T-helper 1 cell treated with Interleukin-12 subunit alpha and Interleukin-12 subunit beta and Interleukin-4 antibody, amounts not matched to agents 30 μg/mL and 1 μg/mL, for 36 hours (primary cell): ENCODE data around the gene CDON.
A peak's percentile ranks its signal among the peaks of the same experiment; 100 is the strongest.

ENCODE experiments used
- H3K27ac Mint-ChIP-seq: one replicate; pipeline ENCODE4 v1.8.0; 2021; ENCODE audit warnings: mild to moderate bottlenecking, mixed read lengths
- H3K27me3 Mint-ChIP-seq: one replicate; pipeline ENCODE4 v1.8.0; 2021; ENCODE audit warnings: low read depth, mixed read lengths
- H3K36me3 Mint-ChIP-seq: one replicate; pipeline ENCODE4 v1.8.0; 2021; ENCODE audit warnings: low read depth, mixed read lengths
- H3K4me1 Mint-ChIP-seq: one replicate; pipeline ENCODE4 v1.8.0; 2021; ENCODE audit warnings: low read depth, mixed read lengths
- H3K4me3 Mint-ChIP-seq: one replicate; pipeline ENCODE4 v1.8.0; 2021; ENCODE audit warnings: mild to moderate bottlenecking, moderate library complexity, mixed read lengths
- H3K9me3 Mint-ChIP-seq: one replicate; pipeline ENCODE4 v1.8.0; 2021; ENCODE audit warnings: mixed read lengths

The CDON gene, protein sequence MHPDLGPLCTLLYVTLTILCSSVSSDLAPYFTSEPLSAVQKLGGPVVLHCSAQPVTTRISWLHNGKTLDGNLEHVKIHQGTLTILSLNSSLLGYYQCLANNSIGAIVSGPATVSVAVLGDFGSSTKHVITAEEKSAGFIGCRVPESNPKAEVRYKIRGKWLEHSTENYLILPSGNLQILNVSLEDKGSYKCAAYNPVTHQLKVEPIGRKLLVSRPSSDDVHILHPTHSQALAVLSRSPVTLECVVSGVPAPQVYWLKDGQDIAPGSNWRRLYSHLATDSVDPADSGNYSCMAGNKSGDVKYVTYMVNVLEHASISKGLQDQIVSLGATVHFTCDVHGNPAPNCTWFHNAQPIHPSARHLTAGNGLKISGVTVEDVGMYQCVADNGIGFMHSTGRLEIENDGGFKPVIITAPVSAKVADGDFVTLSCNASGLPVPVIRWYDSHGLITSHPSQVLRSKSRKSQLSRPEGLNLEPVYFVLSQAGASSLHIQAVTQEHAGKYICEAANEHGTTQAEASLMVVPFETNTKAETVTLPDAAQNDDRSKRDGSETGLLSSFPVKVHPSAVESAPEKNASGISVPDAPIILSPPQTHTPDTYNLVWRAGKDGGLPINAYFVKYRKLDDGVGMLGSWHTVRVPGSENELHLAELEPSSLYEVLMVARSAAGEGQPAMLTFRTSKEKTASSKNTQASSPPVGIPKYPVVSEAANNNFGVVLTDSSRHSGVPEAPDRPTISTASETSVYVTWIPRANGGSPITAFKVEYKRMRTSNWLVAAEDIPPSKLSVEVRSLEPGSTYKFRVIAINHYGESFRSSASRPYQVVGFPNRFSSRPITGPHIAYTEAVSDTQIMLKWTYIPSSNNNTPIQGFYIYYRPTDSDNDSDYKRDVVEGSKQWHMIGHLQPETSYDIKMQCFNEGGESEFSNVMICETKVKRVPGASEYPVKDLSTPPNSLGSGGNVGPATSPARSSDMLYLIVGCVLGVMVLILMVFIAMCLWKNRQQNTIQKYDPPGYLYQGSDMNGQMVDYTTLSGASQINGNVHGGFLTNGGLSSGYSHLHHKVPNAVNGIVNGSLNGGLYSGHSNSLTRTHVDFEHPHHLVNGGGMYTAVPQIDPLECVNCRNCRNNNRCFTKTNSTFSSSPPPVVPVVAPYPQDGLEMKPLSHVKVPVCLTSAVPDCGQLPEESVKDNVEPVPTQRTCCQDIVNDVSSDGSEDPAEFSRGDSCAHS (N-terminal part only)

GRCh38 chr11:126062679-126063506, at the start of gene CDON:
TSS of gene CDON (minus strand) at chr11:126062866. CDS start at chr11:126023476, 39,390 bp downstream.
- peak within 1 kb of the TSS; percentile 86 for H3K4me3 Mint-ChIP-seq
- H3K27ac Mint-ChIP-seq = peak within 1 kb of the TSS; percentile 96
- no peaks in the 10 kb centered on the region for H3K9me3 Mint-ChIP-seq
- no peaks in the 10 kb centered on the region for H3K36me3 Mint-ChIP-seq
- peaks cover 6% of the 10 kb centered on the region for H3K4me1 Mint-ChIP-seq
- peaks cover 47% of the 10 kb centered on the region for H3K27me3 Mint-ChIP-seq

GRCh38 chr11:126111458-126112116, 48.9 kb upstream of the CDON start:
- no peak overlapping the region for H3K4me3 Mint-ChIP-seq
- H3K9me3 Mint-ChIP-seq = no peaks in the 10 kb centered on the region
- H3K4me1 Mint-ChIP-seq = no peaks in the 10 kb centered on the region
- no peaks in the 10 kb centered on the region for H3K36me3 Mint-ChIP-seq
- no peaks in the 10 kb centered on the region for H3K27me3 Mint-ChIP-seq
- H3K27ac Mint-ChIP-seq = no peak overlapping the region

GRCh38 chr11:126109941-126110731, 47.5 kb upstream of the CDON start:
- H3K27me3 Mint-ChIP-seq = no peaks in the 10 kb centered on the region

GRCh38 chr11:126106594-126107328, 44.1 kb upstream of the CDON start:
- no peak overlapping the region for H3K4me3 Mint-ChIP-seq
- H3K9me3 Mint-ChIP-seq = no peaks in the 10 kb centered on the region
- H3K27me3 Mint-ChIP-seq = no peaks in the 10 kb centered on the region
- no peaks in the 10 kb centered on the region for H3K4me1 Mint-ChIP-seq
- no peaks in the 10 kb centered on the region for H3K36me3 Mint-ChIP-seq
- no peak overlapping the region for H3K27ac Mint-ChIP-seq

More at GRCh38 chr11:126109941-126110731, 47.5 kb upstream of the CDON start:
- no peak overlapping the region for H3K27ac Mint-ChIP-seq
- H3K4me1 Mint-ChIP-seq = no peaks in the 10 kb centered on the region
- H3K9me3 Mint-ChIP-seq = no peaks in the 10 kb centered on the region
- no peak overlapping the region for H3K4me3 Mint-ChIP-seq
- H3K36me3 Mint-ChIP-seq = no peaks in the 10 kb centered on the region

DNA sequence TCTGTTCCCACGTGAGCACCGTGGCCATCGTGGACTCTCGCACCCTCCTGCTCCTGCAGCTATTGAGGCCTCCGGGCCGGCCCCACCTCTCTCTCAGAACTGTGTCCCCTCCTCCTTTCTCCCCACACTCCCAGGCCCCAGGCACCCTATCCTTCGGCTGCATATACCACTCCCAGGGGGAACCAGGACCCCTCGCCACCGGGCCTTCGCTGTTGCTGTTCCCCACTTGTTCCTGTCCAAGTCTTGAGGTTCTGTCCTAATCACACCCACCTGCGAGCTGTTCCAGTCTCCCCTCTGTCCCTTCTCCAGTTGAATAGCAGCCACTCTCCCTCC, 43.0 kb upstream of the CDON start:
- no peak overlapping the region for H3K4me3 Mint-ChIP-seq
- H3K36me3 Mint-ChIP-seq = no peaks in the 10 kb centered on the region
- H3K27me3 Mint-ChIP-seq = no peaks in the 10 kb centered on the region
- H3K4me1 Mint-ChIP-seq = no peaks in the 10 kb centered on the region
- no peaks in the 10 kb centered on the region for H3K9me3 Mint-ChIP-seq
- no peak overlapping the region for H3K27ac Mint-ChIP-seq

GRCh38 chr11:126105022-126105747, 42.5 kb upstream of the CDON start:
- Mint-ChIP-seq H3K36me3 (no peaks in the 10 kb centered on the region), H3K27ac (no peak overlapping the region), H3K27me3 (no peaks in the 10 kb centered on the region), H3K4me1 (no peaks in the 10 kb centered on the region), H3K9me3 (no peaks in the 10 kb centered on the region), H3K4me3 (no peak overlapping the region)

DNA sequence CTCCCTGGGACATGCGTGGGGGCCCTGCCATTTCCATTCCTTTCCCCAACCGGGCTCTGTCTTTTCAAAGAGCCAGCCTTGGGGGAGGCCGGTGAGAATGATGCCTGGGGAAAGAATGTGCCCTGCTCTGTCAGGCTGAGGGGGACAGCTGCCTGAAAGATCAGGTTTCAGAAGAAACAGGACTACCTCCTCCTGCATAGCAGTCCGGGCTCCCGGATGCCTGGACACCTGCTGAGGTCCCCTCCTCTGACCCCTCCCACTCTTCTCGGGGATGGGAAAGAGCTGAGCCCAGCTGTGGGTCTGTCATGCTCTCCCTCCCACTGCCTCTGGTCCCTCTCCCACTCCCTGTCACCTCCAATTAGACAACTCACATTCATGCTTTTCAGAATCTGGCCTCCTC, 41.8 kb upstream of the CDON start:
- H3K27ac Mint-ChIP-seq = no peak overlapping the region
- H3K27me3 Mint-ChIP-seq = no peaks in the 10 kb centered on the region

GRCh38 chr11:126103150-126103549, 40.5 kb upstream of the CDON start:
- H3K36me3 Mint-ChIP-seq = no peaks in the 10 kb centered on the region
- no peak overlapping the region for H3K4me3 Mint-ChIP-seq
- H3K9me3 Mint-ChIP-seq = no peaks in the 10 kb centered on the region
- no peaks in the 10 kb centered on the region for H3K4me1 Mint-ChIP-seq
- H3K27me3 Mint-ChIP-seq = no peaks in the 10 kb centered on the region
- H3K27ac Mint-ChIP-seq = no peak overlapping the region

More for the DNA sequence above, 41.8 kb upstream of the CDON start:
- no peaks in the 10 kb centered on the region for H3K4me1 Mint-ChIP-seq
- H3K36me3 Mint-ChIP-seq = no peaks in the 10 kb centered on the region
- H3K4me3 Mint-ChIP-seq = no peak overlapping the region
- H3K9me3 Mint-ChIP-seq = no peaks in the 10 kb centered on the region

DNA sequence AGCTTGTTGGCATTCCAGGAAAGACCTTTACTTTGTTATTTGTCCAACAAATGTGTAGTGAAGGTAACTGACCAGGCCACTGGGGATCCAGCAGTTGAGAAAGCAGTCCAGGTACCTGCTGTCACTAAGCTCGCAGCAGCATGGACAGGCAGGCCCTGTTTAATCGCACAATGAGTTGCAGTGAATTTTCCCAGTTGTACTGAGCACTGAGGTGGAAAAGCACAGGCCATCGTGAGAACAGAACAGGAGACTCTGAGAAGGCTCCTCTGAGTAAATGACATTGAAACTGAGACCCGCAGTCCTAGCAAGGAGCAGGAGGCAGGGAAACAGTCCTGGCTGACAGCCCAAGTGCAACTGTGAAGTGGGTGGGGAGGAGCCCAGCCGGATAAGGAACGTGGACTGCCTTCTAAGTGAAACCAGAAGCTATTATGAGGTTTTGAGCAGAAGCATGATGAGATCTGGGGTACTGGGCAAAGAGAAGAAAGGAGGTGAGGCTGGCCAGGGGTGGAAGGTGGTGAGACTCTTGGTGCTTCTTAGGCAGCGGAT, 39.8 kb upstream of the CDON start:
- Mint-ChIP-seq H3K27ac (no peak overlapping the region), H3K36me3 (no peaks in the 10 kb centered on the region), H3K4me1 (no peaks in the 10 kb centered on the region), H3K4me3 (no peak overlapping the region), H3K9me3 (no peaks in the 10 kb centered on the region), H3K27me3 (no peaks in the 10 kb centered on the region)

DNA sequence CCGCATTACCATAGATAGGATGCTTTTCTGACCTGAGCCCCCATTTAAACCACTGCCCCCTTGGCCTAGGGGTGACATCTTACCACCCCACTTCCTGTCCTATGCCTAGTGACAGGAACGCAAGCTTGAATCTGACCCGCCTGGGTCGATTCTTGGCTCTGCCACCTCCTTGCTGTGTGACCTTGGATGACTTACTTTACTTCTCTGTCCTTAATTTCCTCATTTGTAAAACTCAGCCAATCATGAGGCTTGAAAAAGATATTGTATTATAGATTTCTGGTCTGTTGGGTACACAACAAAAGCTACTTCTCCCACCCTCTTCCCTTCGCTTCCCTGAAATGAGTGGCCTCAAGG, 39.2 kb upstream of the CDON start:
- Mint-ChIP-seq H3K9me3 (no peaks in the 10 kb centered on the region), H3K27me3 (no peaks in the 10 kb centered on the region), H3K4me3 (no peak overlapping the region), H3K4me1 (no peaks in the 10 kb centered on the region), H3K27ac (no peak overlapping the region), H3K36me3 (no peaks in the 10 kb centered on the region)

GRCh38 chr11:126101251-126101929, 38.7 kb upstream of the CDON start:
- Mint-ChIP-seq H3K36me3 (no peaks in the 10 kb centered on the region), H3K9me3 (no peaks in the 10 kb centered on the region), H3K4me1 (no peaks in the 10 kb centered on the region), H3K4me3 (no peak overlapping the region), H3K27me3 (no peaks in the 10 kb centered on the region), H3K27ac (no peak overlapping the region)
